Adrenal gland (tissue), 5 donors: Measurements from ENCODE around the gene ZIC1.

Experiments
- CTCF ChIP-seq, 6 experiments: fragments of 450-650 bp in 4 of 6; fragments of 200-600 bp in 2 of 6; sonication (generic) in 1 of 6; IDR thresholded peaks; 1 replicate in 5 of 6; 2 replicates in 1 of 6; pipeline versions ENCODE4 v1.5.1 to v1.8.0; 2016 to 2021; ENCODE audit warnings: antibody characterized with exemption in 6 of 6, mild to moderate bottlenecking in 2 of 6, moderate library complexity in 1 of 6
- POLR2A ChIP-seq, 2 donors: fragments of 450-650 bp; IDR thresholded peaks; one replicate each; pipeline ENCODE4 v1.6.1; 2017; ENCODE audit warnings: antibody characterized with exemption in 2 of 2, mild to moderate bottlenecking in 2 of 2, moderate library complexity in 1 of 2
- donor health status: DM: no; HTN: no; CAD: no.

GRCh38 chr3:147407114-147407497 lies 2.1 kb upstream of the ZIC1 start:
- TF ChIP-seq CTCF (IDR thresholded peaks at IDR 0.05) (no peak), POLR2A (IDR thresholded peaks at IDR 0.05) (no peak)
